GM10248 (cell line): ENCODE data around the gene ALX1.
A peak's percentile ranks its signal among the peaks of the same experiment; 100 is the strongest.

Source experiments
- CTCF ChIA-PET: fragments of 300-600 bp; sonication (Branson Sonifier 250); formaldehyde crosslinking; extraction: SDS; loops from one replicate; lab custom pipeline; 2021; ENCODE audit warnings: antibody characterized with exemption; lab: Yijun Ruan, JAX
- POLR2A ChIA-PET: fragments of 350-650 bp; sonication (Branson Sonifier 250); formaldehyde crosslinking; extraction: SDS; loops from one replicate; lab custom pipeline; 2020; ENCODE audit warnings: antibody characterized with exemption; lab: Yijun Ruan, JAX
- DNase-seq: peaks from one replicate; pipeline ENCODE4 v3.0.0; 2012; ENCODE audit errors: extremely low spot score
- CTCF ChIP-seq: IDR thresholded peaks from 2 replicates; pipeline ENCODE4 v1.5.1; 2012; ENCODE audit warnings: mild to moderate bottlenecking, low read depth; ENCODE audit errors: extremely low read depth, missing control alignments, control extremely low read depth

Gene ALX1

GRCh38 chr12:85260896-85261295 lies 19.1 kb upstream of the ALX1 start:
- no peak for TF ChIP-seq CTCF
- CTCF ChIA-PET = interaction anchor here (1.2 kb wide), 1 partner anchor 24 kb away, joined by 3 read pairs; no protein-coding TSS in a partner anchor
- POLR2A ChIA-PET = no interaction called here
- no peak for DNase-seq

GRCh38 chr12:85266356-85266755 lies 13.7 kb upstream of the ALX1 start:
- DNase-seq = no peak
- POLR2A ChIA-PET = no interaction called here
- CTCF ChIA-PET = no interaction called here
- no peak for TF ChIP-seq CTCF

GRCh38 chr12:85273381-85274314 lies 6.4 kb upstream of the ALX1 start:
- CTCF ChIA-PET = no interaction called here

GRCh38 chr12:85274315-85274651 lies 5.7 kb upstream of the ALX1 start:
- no peak for DNase-seq
- ChIA-PET POLR2A (no interaction called here), CTCF (no interaction called here)
- TF ChIP-seq CTCF = no peak

More at GRCh38 chr12:85273381-85274314, 6.4 kb upstream of the ALX1 start:
- POLR2A ChIA-PET = no interaction called here
- TF ChIP-seq CTCF = no peak
- peak; percentile 29 for DNase-seq

GRCh38 chr12:85275374-85275773 lies 4.6 kb upstream of the ALX1 start:
- no peak for TF ChIP-seq CTCF
- DNase-seq = no peak
- CTCF ChIA-PET = no interaction called here
- POLR2A ChIA-PET = no interaction called here

GRCh38 chr12:85277191-85277590 lies 2.8 kb upstream of the ALX1 start:
- DNase-seq = no peak
- CTCF ChIA-PET = interaction anchor here (1.6 to 2.1 kb wide), 2 partner anchors 17 to 30 kb away, joined by 4 to 5 read pairs; no protein-coding TSS in a partner anchor
- POLR2A ChIA-PET = no interaction called here
- no peak for TF ChIP-seq CTCF
